Stimulated activated CD8-positive, alpha-beta memory T cell treated with anti-CD3 and anti-CD28 coated beads, Interleukin-15, amount 100 ng/mL, for 24 hours (primary cell): ENCODE data around the gene OPHN1.
"Not testable (repeated sequence)": the region's sequence is repeated elsewhere in the genome, so short reads cannot be mapped to it uniquely, and the experiment has no call there.

Experiments
- DNase-seq: peaks from one replicate; pipeline ENCODE4 v3.0.0-alpha.2; 2020; ENCODE audit warnings: low read depth

Gene OPHN1

GRCh38 chrX:68422478-68422877 is 10.8 kb downstream of the OPHN1 start:
- DNase-seq = no peak

GRCh38 chrX:68421636-68422035 is 11.7 kb downstream of the OPHN1 start:
- no peak for DNase-seq

- DNase-seq = no peak
These were observed 12.7 kb downstream of the OPHN1 start for GRCh38 chrX:68420559-68420958.

- no peak for DNase-seq
These were observed 13.3 kb downstream of the OPHN1 start for GRCh38 chrX:68419975-68420374.

GRCh38 chrX:68417651-68418050 is 15.6 kb downstream of the OPHN1 start:
- no peak for DNase-seq

GRCh38 chrX:68416592-68416991 is 16.7 kb downstream of the OPHN1 start:
- DNase-seq = no peak

GRCh38 chrX:68415316-68415715 is 18.0 kb downstream of the OPHN1 start:
- DNase-seq = no peak

- no peak for DNase-seq
These were observed 20.0 kb downstream of the OPHN1 start for GRCh38 chrX:68413254-68413653.

GRCh38 chrX:68411729-68412128 is 21.6 kb downstream of the OPHN1 start:
- DNase-seq = no peak

- no peak for DNase-seq
These were observed 24.1 kb downstream of the OPHN1 start for GRCh38 chrX:68409194-68409593.

DNA sequence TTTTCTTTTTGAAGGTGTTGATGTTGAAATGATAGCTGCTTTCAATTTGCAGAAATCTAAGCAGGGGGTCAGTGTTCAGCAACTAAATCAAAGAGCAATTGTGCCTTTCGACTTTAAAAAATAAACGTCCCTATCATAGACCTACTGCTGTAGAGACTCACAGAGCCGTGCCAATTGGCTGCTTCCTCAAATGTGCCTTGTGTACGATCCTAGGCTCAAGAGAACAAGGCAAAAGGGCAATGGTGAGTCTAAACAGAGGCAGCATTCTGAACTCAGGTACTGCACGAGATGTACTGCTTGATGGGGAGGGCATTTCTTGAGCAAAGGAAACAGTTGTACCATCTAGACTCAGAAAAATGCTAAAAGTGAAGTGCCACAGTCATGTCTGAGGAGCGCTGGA is 29.8 kb downstream of the OPHN1 start:
- DNase-seq = no peak

DNA sequence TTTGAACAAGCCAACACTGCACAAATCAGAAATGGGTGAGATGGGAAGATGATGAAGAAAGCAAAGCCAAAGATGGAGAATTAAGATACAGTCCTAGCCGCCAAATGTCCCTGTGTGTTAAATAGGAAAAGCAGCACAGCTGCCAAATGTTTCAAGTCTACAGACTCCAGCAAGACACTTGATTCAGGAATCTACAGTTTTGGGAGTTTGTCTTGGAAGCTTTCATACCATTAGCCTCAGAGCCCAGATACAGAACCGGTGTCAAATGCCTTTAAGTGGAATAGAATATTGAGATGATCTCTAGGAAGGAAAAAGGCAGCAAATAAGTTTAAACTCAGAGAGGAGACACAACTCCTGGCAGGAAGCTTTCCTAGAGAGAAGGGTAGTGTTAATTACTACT is 30.3 kb downstream of the OPHN1 start:
- no peak for DNase-seq

DNA sequence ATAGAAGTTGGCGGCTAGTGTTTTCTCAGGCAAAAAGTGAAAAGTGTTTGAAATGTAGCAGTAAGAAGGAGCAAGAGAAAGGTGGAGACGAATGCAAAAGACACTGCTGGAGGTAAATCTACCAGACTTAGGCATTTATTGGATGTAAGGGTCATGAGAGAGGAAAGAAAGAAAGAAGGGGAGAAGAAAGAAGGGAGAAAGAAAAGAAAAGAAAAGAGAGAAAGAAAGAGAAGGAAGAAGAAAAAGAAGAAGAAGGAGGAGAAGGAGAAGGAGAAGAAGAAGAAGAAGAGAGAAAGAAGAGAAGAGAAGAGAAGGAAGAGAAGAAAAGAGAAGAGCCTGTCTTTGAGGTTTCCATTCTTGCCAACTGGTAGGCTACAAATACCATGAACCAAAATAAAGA is 31.2 kb downstream of the OPHN1 start:
- no peak for DNase-seq

- DNase-seq = no peak
These were observed 35.0 kb downstream of the OPHN1 start for GRCh38 chrX:68398291-68398690.

GRCh38 chrX:68396953-68397352 is 36.3 kb downstream of the OPHN1 start:
- DNase-seq = no peak

- DNase-seq = not testable (repeated sequence)
These were observed 43.8 kb downstream of the OPHN1 start for GRCh38 chrX:68389419-68389960.

GRCh38 chrX:68387776-68388175 is 45.5 kb downstream of the OPHN1 start:
- DNase-seq = no peak

DNA sequence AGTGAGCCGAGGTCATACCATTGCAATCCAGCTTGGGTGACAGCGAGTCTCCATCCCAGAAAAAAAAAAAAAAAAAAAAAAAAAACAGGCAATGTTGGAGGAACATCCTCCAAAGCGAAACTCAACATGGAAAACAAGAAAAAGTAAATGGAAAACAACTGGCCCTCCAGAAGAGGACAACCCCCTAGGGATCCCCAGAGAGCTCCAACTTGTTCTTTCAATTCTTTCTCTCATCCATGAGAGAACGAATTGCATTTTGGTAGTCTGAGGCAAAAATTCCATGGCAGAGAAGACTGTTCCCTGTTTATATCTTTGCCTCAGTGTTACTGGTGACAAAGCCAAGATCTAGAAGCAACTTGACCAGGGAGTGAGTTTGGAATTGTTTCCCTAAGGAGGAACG is 49.8 kb downstream of the OPHN1 start:
- no peak for DNase-seq

DNA sequence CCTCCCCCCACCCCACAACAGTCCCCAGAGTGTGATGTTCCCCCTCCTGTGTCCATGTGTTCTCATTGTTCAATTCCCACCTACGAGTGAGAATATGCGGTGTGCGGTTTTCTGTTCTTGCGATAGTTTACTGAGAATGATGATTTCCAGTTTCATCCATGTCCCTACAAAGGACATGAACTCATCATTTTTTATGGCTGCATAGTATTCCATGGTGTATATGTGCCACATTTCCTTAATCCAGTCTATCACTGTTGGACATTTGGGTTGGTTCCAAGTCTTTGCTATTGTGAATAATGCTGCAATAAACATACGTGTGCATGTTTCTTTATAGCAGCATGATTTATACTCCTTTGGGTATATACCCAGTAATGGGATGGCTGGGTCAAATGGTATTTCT is 55.7 kb downstream of the OPHN1 start:
- DNase-seq = not testable (repeated sequence)

DNA sequence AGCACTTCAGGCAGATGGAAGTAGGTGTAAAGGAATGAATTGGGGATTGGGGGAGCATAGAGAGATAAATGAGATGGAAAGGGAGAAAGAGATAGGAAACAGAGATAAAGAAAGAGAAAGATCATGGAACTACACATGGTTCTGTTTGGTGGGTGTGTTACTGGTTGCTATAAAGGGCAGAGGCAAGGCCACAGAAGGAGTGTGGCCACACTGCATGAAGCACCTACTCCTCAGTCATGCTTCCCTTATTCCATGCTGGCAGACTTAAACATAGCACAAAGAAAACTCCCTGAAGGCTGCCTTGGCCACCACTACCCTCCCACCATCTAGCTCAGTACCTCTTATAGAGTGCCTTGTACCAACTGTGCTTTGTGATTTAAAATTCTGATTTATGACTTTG is 56.9 kb downstream of the OPHN1 start:
- DNase-seq = no peak

- no peak for DNase-seq
These were observed 57.5 kb downstream of the OPHN1 start for GRCh38 chrX:68375803-68376202.

GRCh38 chrX:68372665-68373064 is 60.6 kb downstream of the OPHN1 start:
- DNase-seq = no peak

- DNase-seq = no peak
These were observed 63.7 kb downstream of the OPHN1 start for GRCh38 chrX:68369559-68369958.

DNA sequence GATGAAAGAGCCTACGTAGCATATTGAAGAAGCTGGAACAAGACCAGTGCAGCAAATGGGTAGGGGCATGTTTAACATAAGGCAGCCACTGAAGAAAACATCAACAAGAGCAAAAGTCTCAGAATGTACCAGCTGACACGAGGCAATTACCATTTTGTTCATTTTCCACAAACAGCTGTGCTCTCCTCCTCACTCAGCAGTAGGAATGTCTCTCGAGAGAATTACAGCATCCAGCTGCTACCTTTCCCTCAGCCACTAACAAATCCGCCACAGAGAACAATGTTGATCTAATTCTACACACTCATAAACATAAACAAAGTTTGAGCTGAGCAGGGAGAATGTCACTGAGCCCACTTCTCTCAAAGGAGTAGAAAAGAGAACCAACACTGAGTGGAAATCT is 68.0 kb downstream of the OPHN1 start:
- DNase-seq = no peak

DNA sequence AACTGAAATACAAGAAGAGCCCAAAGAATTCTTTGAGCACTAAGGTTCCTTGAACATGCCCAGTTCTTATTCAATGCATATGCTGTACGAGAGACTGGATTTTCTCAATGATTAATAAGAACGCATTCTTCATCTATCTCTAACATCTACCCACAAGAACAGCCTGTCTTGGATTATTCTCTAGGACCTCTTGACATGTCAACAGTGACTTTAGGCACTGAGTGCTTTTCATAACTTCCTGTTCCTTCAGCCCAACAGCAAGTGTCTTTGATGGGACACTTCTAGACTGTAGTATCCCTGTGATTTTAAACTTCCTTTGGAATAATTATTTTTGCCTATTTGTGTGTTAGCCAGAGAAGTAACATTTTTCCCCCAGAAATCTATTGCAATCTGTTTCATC is 69.3 kb downstream of the OPHN1 start:
- no peak for DNase-seq
